Measurements from ENCODE around the gene PCDHGC5.

The PCDHGC5 gene

GRCh38 chr5:141488591-141489561, at the start of gene PCDHGC5:
Gene PCDHGC5 (plus strand): TSS chr5:141489081. CDS start chr5:141489241, 160 bp downstream.
- DNase-seq (ENCODE audit: low spot score) = no peak

- no peak for DNase-seq (ENCODE audit: low spot score)
These were observed 49.3 kb upstream of the PCDHGC5 start for GRCh38 chr5:141439411-141440141.

DNA sequence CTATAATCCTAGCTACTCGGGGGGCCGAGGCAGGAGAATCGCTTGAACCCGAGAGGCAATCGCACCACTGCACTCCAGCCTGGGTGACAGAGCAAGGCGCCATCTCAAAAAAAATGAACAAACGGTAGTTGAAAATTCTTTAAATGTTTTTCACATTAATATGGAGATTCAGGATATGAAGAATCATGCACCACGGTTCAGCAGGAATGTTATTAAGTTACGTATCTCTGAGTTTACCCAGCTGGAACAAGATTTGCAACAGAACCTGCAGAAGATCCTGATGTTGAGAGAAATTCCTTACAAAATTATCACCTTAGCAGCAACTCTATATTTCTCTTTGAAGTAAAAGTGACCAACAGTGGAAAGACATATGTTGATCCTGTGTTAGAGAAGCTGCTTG, 48.5 kb upstream of the PCDHGC5 start:
- DNase-seq (ENCODE audit: low spot score) = no peak

GRCh38 chr5:141441571-141442170, 47.2 kb upstream of the PCDHGC5 start:
- DNase-seq (ENCODE audit: low spot score) = no peak

DNA sequence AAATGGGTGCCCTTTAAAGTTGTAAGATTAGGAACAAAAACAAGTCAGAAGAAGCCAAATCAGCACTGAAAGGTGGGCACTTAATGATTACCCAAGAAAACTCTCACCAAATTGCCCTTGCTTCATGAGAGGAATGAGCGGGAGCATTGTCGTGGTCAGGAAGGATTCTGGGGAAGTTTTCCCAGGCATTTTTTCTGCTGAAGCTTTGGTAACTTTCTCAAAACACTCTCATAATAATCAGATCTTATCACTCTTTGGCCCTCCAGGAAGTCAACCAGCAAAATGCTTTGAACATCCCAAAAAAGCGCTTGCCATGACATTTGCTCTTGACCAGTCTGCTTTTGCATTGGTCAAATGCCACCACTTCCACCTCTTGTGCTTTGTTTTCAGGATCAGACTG, 23.5 kb upstream of the PCDHGC5 start:
- DNase-seq (ENCODE audit: low spot score) = no peak

GRCh38 chr5:141475625-141476131, 13.2 kb upstream of the PCDHGC5 start, which contains the start of gene PCDHGC3:
Gene PCDHGC3 (plus strand): TSS chr5:141475966. CDS start chr5:141476117, 151 bp downstream.
- DNase-seq (ENCODE audit: low spot score) = peak; percentile 39

GRCh38 chr5:141476132-141476911, 12.6 kb upstream of the PCDHGC5 start:
- no peak for DNase-seq (ENCODE audit: low spot score)

- no peak for DNase-seq (ENCODE audit: low spot score)
These were observed 11.8 kb upstream of the PCDHGC5 start for GRCh38 chr5:141477044-141477575.

DNA sequence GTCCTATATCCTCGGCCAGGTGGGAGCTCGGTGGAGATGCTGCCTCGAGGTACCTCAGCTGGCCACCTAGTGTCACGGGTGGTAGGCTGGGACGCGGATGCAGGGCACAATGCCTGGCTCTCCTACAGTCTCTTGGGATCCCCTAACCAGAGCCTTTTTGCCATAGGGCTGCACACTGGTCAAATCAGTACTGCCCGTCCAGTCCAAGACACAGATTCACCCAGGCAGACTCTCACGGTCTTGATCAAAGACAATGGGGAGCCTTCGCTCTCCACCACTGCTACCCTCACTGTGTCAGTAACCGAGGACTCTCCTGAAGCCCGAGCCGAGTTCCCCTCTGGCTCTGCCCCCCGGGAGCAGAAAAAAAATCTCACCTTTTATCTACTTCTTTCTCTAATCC, 11.1 kb upstream of the PCDHGC5 start:
- no peak for DNase-seq (ENCODE audit: low spot score)

GRCh38 chr5:141478321-141478945, 10.4 kb upstream of the PCDHGC5 start:
- peak; percentile 12 for DNase-seq (ENCODE audit: low spot score)

DNA sequence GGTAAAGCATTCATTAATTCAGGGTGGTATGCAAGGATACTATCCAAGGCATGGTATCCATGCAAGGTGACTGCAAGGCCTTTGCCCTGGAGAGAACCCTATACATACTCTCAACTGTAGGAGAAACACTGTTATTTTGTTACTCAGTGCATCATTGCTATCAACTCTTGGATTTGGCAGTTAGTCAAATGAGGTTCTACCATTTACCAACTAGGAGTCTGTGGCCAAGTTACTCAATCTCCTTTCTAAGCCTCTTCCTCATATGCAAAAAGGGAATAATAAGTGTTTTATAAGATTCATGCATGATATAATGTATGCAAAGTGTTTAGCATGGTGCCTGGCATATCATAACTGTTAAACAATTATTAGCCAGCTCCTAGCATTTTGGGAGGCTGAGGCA, 9.1 kb upstream of the PCDHGC5 start:
- no peak for DNase-seq (ENCODE audit: low spot score)

GRCh38 chr5:141483902-141484301, 5.0 kb upstream of the PCDHGC5 start:
- no peak for DNase-seq (ENCODE audit: low spot score)

- no peak for DNase-seq (ENCODE audit: low spot score)
These were observed 4.6 kb upstream of the PCDHGC5 start for GRCh38 chr5:141484310-141484640.

DNA sequence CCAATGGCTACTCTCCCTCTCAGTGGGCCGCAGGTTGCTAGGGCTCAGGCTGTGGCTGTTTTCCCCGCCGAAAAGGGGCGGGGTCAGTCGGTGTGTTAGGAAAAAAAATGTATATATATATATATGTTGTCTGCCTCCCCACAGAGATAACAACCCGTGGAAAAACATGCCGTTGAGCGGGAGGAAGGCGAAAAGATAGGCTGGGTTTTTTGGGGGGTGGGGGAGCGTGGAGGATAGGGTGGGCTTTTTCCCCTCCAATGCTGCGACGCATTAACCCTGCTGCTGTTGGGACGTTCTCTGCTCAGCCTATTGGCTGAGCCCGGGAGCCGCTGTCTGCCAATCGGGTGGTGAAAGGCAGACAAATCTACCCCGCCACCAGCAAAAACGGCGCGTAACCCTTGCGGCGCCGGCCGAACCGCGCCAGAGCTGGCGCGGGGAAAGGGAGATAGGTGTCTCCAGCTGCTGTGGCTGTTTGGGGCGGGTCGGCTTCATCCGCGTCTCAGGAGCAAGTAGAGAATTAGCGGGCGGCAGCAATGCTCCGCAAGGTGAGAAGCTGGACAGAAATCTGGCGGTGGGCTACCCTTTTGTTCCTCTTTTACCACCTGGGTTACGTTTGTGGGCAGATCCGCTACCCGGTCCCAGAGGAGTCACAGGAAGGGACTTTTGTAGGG, 4.1 kb upstream of the PCDHGC5 start, which contains the start of gene PCDHGC4:
PCDHGC4 (plus strand) TSS at position 390 of the 671 bp plus-strand sequence; CDS start at position 534, 144 bp downstream.
- no peak for DNase-seq (ENCODE audit: low spot score)

- DNase-seq (ENCODE audit: low spot score) = no peak
These were observed 3.4 kb upstream of the PCDHGC5 start for GRCh38 chr5:141485321-141486055.

DNA sequence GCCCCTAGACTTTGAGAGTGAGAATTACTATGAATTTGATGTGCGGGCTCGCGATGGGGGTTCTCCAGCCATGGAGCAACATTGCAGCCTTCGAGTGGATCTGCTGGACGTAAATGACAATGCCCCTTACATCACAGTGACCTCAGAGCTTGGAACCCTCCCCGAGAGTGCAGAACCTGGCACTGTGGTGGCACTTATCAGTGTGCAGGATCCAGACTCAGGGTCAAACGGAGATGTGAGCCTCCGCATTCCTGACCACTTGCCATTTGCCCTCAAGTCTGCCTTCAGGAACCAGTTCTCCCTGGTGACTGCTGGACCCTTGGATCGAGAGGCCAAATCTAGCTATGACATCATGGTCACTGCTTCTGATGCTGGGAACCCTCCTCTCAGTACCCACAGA, 2.8 kb upstream of the PCDHGC5 start:
- no peak for DNase-seq (ENCODE audit: low spot score)

GRCh38 chr5:141487131-141487530, 1.8 kb upstream of the PCDHGC5 start:
- no peak for DNase-seq (ENCODE audit: low spot score)

DNA sequence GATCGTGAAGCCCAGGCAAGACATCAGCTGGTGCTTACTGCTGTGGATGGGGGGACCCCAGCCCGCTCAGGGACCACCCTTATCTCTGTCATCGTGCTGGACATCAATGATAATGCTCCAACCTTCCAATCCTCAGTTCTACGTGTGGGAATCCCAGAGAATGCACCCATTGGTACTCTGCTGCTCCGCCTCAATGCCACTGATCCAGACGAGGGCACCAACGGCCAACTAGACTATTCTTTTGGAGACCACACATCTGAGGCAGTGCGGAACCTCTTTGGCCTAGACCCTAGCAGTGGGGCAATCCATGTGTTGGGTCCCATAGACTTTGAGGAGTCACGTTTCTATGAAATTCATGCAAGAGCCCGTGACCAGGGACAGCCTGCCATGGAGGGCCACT, 960 bp downstream of the PCDHGC5 start:
- DNase-seq (ENCODE audit: low spot score) = no peak

GRCh38 chr5:141490271-141490670, 1.4 kb downstream of the PCDHGC5 start:
- no peak for DNase-seq (ENCODE audit: low spot score)
